Subcutaneous abdominal adipose tissue (tissue), 5 donors: ENCODE data around the gene ANKMY2.
A peak's percentile ranks its signal among the peaks of the same experiment; 100 is the strongest.

Source experiments
- H3K27ac ChIP-seq: one replicate; pipeline ENCODE4 v1.7.0; 2013; ENCODE audit warnings: low read depth, mild to moderate bottlenecking, inconsistent platforms, low read length, moderate library complexity
- H3K27me3 ChIP-seq, 5 donors: one replicate each; pipeline ENCODE4 v1.7.0; 2013; ENCODE audit warnings: low read length in 5 of 5, inconsistent platforms in 1 of 5; ENCODE audit not compliant: control insufficient read depth in 5 of 5, insufficient read depth in 4 of 5
- H3K36me3 ChIP-seq, 5 donors: one replicate each; pipeline ENCODE4 v1.7.0; 2013; ENCODE audit warnings: low read length in 5 of 5; ENCODE audit not compliant: control insufficient read depth in 5 of 5, insufficient read depth in 5 of 5
- H3K4me1 ChIP-seq, 5 donors: one replicate each; pipeline ENCODE4 v1.7.0; 2013; ENCODE audit warnings: low read length in 5 of 5, mild to moderate bottlenecking in 3 of 5, moderate library complexity in 1 of 5; ENCODE audit not compliant: control insufficient read depth in 5 of 5, insufficient read depth in 5 of 5
- H3K4me3 ChIP-seq, 5 donors: one replicate each; pipeline ENCODE4 v1.7.0; 2013; ENCODE audit warnings: low read length in 5 of 5, low read depth in 1 of 5
- H3K9ac ChIP-seq, 5 donors: one replicate each; pipeline ENCODE4 v1.7.0; 2013; ENCODE audit warnings: low read length in 5 of 5, mild to moderate bottlenecking in 4 of 5, moderate library complexity in 3 of 5
- H3K9me3 ChIP-seq, 5 donors: one replicate each; pipeline ENCODE4 v1.7.0; 2013; ENCODE audit warnings: low read length in 5 of 5; ENCODE audit not compliant: control insufficient read depth in 5 of 5
- donor health status: healthy.
- donor health status: healthy.
- donor health status: healthy.
- donor health status: healthy.
- donor health status: healthy.

The ANKMY2 gene

GRCh38 chr7:16634271-16634738 is 11.2 kb downstream of the ANKMY2 start:
- Histone ChIP-seq H3K4me1 (peaks cover 11 to 35% (median 26%) of the 10 kb centered on the region in 5 donors), H3K36me3 (peaks cover 0 to 6% (median 0%) of the 10 kb centered on the region in 5 donors), H3K27ac (peak overlapping the region; percentile 73), H3K27me3 (no peaks in the 10 kb centered on the region), H3K9ac (no peak overlapping the region), H3K9me3 (no peaks in the 10 kb centered on the region), H3K4me3 (peak overlapping the region in 4 of 5 donors; percentile 19 to 64 (median 48))

GRCh38 chr7:16630654-16631053 is 14.9 kb downstream of the ANKMY2 start:
- H3K9ac ChIP-seq = no peak overlapping the region
- H3K36me3 ChIP-seq = peaks cover 0 to 8% (median 0%) of the 10 kb centered on the region in 5 donors
- H3K9me3 ChIP-seq = no peaks in the 10 kb centered on the region
- H3K4me1 ChIP-seq = peaks cover 2 to 16% (median 6%) of the 10 kb centered on the region in 5 donors
- no peak overlapping the region for H3K4me3 ChIP-seq
- no peak overlapping the region for H3K27ac ChIP-seq
- no peaks in the 10 kb centered on the region for H3K27me3 ChIP-seq

GRCh38 chr7:16627236-16627635 is 18.3 kb downstream of the ANKMY2 start:
- H3K9ac ChIP-seq = no peak overlapping the region
- H3K36me3 ChIP-seq = peaks cover 10 to 26% (median 19%) of the 10 kb centered on the region in 5 donors
- no peak overlapping the region for H3K4me3 ChIP-seq
- H3K27me3 ChIP-seq = no peaks in the 10 kb centered on the region
- H3K27ac ChIP-seq = no peak overlapping the region
- no peaks in the 10 kb centered on the region for H3K9me3 ChIP-seq
- H3K4me1 ChIP-seq = peaks cover 0 to 4% (median 0%) of the 10 kb centered on the region in 5 donors

GRCh38 chr7:16626388-16626787 is 19.2 kb downstream of the ANKMY2 start:
- Histone ChIP-seq H3K9me3 (no peaks in the 10 kb centered on the region), H3K27ac (no peak overlapping the region), H3K36me3 (peaks cover 10 to 32% (median 25%) of the 10 kb centered on the region in 5 donors), H3K4me1 (peaks cover 0 to 4% (median 0%) of the 10 kb centered on the region in 5 donors), H3K4me3 (no peak overlapping the region), H3K9ac (no peak overlapping the region), H3K27me3 (no peaks in the 10 kb centered on the region)

GRCh38 chr7:16619979-16620408 is 25.6 kb downstream of the ANKMY2 start:
- Histone ChIP-seq H3K4me1 (no peaks in the 10 kb centered on the region), H3K27me3 (no peaks in the 10 kb centered on the region), H3K4me3 (no peak overlapping the region), H3K9me3 (no peaks in the 10 kb centered on the region), H3K36me3 (peaks cover 36 to 58% (median 39%) of the 10 kb centered on the region in 5 donors), H3K9ac (no peak overlapping the region), H3K27ac (no peak overlapping the region)

GRCh38 chr7:16616542-16616941 is 29.0 kb downstream of the ANKMY2 start:
- Histone ChIP-seq H3K27ac (no peak overlapping the region), H3K9me3 (no peaks in the 10 kb centered on the region), H3K36me3 (peaks cover 26 to 48% (median 34%) of the 10 kb centered on the region in 5 donors), H3K9ac (no peak overlapping the region), H3K27me3 (no peaks in the 10 kb centered on the region), H3K4me1 (peaks cover 0 to 5% (median 0%) of the 10 kb centered on the region in 5 donors), H3K4me3 (no peak overlapping the region)

- Histone ChIP-seq H3K27ac (no peak overlapping the region), H3K4me1 (peaks cover 0 to 5% (median 0%) of the 10 kb centered on the region in 5 donors), H3K4me3 (no peak overlapping the region), H3K27me3 (no peaks in the 10 kb centered on the region), H3K9me3 (no peaks in the 10 kb centered on the region), H3K9ac (no peak overlapping the region), H3K36me3 (peaks cover 26 to 49% (median 34%) of the 10 kb centered on the region in 5 donors)
These were observed 29.4 kb downstream of the ANKMY2 start for GRCh38 chr7:16616122-16616521.

GRCh38 chr7:16615228-16615627 is 30.3 kb downstream of the ANKMY2 start:
- H3K4me1 ChIP-seq = peaks cover 0 to 5% (median 0%) of the 10 kb centered on the region in 5 donors
- H3K9ac ChIP-seq = no peak overlapping the region
- H3K27me3 ChIP-seq = no peaks in the 10 kb centered on the region
- no peaks in the 10 kb centered on the region for H3K9me3 ChIP-seq
- no peak overlapping the region for H3K4me3 ChIP-seq
- H3K27ac ChIP-seq = no peak overlapping the region
- H3K36me3 ChIP-seq = peaks cover 22 to 50% (median 31%) of the 10 kb centered on the region in 5 donors

GRCh38 chr7:16611711-16612110 is 33.8 kb downstream of the ANKMY2 start:
- Histone ChIP-seq H3K36me3 (peaks cover 30 to 68% (median 33%) of the 10 kb centered on the region in 5 donors), H3K27me3 (no peaks in the 10 kb centered on the region), H3K9me3 (no peaks in the 10 kb centered on the region), H3K4me3 (no peak overlapping the region), H3K27ac (no peak overlapping the region), H3K9ac (no peak overlapping the region), H3K4me1 (peaks cover 0 to 5% (median 0%) of the 10 kb centered on the region in 5 donors)

GRCh38 chr7:16609842-16610450 is 35.6 kb downstream of the ANKMY2 start:
- Histone ChIP-seq H3K36me3 (peaks cover 24 to 64% (median 30%) of the 10 kb centered on the region in 5 donors), H3K9me3 (no peaks in the 10 kb centered on the region), H3K27me3 (no peaks in the 10 kb centered on the region), H3K27ac (no peak overlapping the region), H3K4me1 (peaks cover 0 to 5% (median 0%) of the 10 kb centered on the region in 5 donors), H3K4me3 (no peak overlapping the region), H3K9ac (no peak overlapping the region)
